GM12891 (cell line): ENCODE data around the gene PSMD9.

Source experiments
- POLR2A ChIP-seq: IDR thresholded peaks from 2 replicates; pipeline ENCODE4 v1.6.1; 2011; ENCODE audit warnings: low read depth, low read length, control low read depth
- POLR2AphosphoS5 ChIP-seq: IDR thresholded peaks from 2 replicates; pipeline ENCODE4 v1.6.1; 2011; ENCODE audit warnings: low read depth, low read length, control low read depth
- SPI1 ChIP-seq: IDR thresholded peaks from 2 replicates; pipeline ENCODE4 v1.6.1; 2011; ENCODE audit warnings: low read depth, low read length, control low read depth
- TAF1 ChIP-seq: IDR thresholded peaks from 2 replicates; pipeline ENCODE4 v1.6.1; 2011; ENCODE audit warnings: low read depth, low read length, control low read depth

- TF ChIP-seq POLR2A (peak; percentile 89), TAF1 (peak; percentile 77), POLR2AphosphoS5 (peak; percentile 91), SPI1 (no peak)
Measured at GRCh38 chr12:121888478-121889273, at the start of gene PSMD9.
